PFSK-1 (cell line): Measurements from ENCODE around the gene NOL6.

ENCODE experiments used
- FOXP2 ChIP-seq: optimal IDR thresholded peaks from 2 replicates; pipeline ENCODE3; 2011; ENCODE audit warnings: borderline replicate concordance, control low read depth, inconsistent platforms; ENCODE audit not compliant: insufficient read depth; ENCODE audit errors: extremely low read length, extremely low read depth
- POLR2AphosphoS5 ChIP-seq: IDR thresholded peaks from 2 replicates; pipeline ENCODE4 v1.6.1; 2012; ENCODE audit warnings: low read depth, mild to moderate bottlenecking, control low read depth, low read length, moderate library complexity
- SIN3A ChIP-seq: IDR thresholded peaks from 2 replicates; pipeline ENCODE4 v1.6.1; 2012; ENCODE audit warnings: mild to moderate bottlenecking, low read length, moderate library complexity, borderline replicate concordance; ENCODE audit not compliant: insufficient read depth
- TAF1 ChIP-seq: IDR thresholded peaks from 2 replicates; pipeline ENCODE4 v1.6.1; 2012; ENCODE audit warnings: low read length, control low read depth, borderline replicate concordance; ENCODE audit not compliant: insufficient read depth
- TF ChIP-seq, protein P1 (sequence below), 2 experiments: IDR thresholded peaks; 2 replicates each; pipeline versions ENCODE4 v1.6.1 to v1.8.0; 2011 to 2012; ENCODE audit warnings: low read depth in 2 of 2, low read length in 2 of 2, control low read depth in 1 of 2, inconsistent platforms in 1 of 2, mild to moderate bottlenecking in 1 of 2, moderate library complexity in 1 of 2; ENCODE audit not compliant: insufficient read depth in 1 of 2

The NOL6 gene

DNA sequence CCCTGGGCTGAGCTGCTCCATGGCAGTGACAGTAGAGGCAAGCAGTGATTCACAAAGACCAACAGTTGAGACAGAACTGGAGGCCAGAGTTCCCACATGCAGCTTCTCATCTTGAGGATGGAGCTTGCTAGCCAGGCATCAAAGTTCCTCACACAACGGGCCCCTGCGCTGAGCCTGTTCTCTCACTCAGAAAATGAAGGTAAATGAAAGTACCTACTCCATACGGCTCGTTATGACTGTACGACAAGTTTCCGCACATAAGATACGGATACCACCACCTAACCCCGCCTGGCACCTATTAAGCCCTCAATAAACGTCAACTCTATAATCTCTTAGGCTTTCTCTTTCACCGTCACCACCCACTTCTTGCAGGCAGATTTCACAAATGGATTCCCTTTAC lies 12.9 kb downstream of the NOL6 start:
- TF ChIP-seq SIN3A: no peak
- TF ChIP-seq FOXP2: no peak

DNA sequence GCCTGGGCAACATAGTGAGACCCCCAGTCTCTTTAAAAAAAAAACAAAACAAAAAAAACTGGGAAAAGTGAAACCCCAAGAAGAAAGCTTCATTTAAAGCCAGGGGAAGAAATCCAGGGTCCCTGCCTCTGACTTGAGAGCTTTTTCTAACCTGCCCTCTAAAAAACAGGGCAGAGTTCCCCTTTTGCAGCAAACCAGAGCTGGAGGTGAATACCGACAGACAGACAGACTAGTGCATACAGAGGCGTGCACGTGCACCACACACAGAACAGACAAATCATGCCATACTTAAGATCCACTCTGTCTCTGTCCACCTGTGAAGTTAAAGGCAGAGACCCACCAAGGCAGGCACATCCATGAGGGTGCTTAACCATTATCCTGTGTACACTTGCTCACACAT lies 14.6 kb downstream of the NOL6 start:
- TF ChIP-seq POLR2AphosphoS5 (no peak), TAF1 (no peak), FOXP2 (no peak)
- TF ChIP-seq, protein P1, sequence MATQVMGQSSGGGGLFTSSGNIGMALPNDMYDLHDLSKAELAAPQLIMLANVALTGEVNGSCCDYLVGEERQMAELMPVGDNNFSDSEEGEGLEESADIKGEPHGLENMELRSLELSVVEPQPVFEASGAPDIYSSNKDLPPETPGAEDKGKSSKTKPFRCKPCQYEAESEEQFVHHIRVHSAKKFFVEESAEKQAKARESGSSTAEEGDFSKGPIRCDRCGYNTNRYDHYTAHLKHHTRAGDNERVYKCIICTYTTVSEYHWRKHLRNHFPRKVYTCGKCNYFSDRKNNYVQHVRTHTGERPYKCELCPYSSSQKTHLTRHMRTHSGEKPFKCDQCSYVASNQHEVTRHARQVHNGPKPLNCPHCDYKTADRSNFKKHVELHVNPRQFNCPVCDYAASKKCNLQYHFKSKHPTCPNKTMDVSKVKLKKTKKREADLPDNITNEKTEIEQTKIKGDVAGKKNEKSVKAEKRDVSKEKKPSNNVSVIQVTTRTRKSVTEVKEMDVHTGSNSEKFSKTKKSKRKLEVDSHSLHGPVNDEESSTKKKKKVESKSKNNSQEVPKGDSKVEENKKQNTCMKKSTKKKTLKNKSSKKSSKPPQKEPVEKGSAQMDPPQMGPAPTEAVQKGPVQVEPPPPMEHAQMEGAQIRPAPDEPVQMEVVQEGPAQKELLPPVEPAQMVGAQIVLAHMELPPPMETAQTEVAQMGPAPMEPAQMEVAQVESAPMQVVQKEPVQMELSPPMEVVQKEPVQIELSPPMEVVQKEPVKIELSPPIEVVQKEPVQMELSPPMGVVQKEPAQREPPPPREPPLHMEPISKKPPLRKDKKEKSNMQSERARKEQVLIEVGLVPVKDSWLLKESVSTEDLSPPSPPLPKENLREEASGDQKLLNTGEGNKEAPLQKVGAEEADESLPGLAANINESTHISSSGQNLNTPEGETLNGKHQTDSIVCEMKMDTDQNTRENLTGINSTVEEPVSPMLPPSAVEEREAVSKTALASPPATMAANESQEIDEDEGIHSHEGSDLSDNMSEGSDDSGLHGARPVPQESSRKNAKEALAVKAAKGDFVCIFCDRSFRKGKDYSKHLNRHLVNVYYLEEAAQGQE (IDR thresholded peaks at IDR 0.05; ENCODE audit: insufficient read depth in 1 of 2, low read depth in 2 of 2, low read length in 2 of 2): no peak

DNA sequence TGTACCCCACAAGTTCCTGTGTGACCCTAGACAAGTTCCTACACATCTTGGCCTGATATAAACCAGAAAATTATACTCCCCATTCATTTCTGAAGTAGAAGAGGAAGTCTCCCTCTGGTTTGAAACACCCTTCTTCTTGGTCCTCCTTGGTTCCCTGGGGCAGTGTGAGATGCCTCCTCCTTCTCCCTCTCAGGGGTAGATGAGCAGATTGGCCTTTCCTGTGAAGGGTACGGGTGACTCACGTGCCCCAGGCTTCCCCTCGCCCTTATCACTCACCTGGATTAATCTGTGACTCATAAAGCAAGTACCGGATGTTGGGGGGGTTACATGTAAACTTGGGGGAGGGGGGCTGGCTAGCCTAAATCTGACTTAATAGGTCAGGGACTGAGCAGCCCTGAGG lies 15.3 kb downstream of the NOL6 start:
- TF ChIP-seq POLR2AphosphoS5 (no peak), TAF1 (no peak), SIN3A (no peak), FOXP2 (no peak)
- TF ChIP-seq, protein P1 (IDR thresholded peaks at IDR 0.05; ENCODE audit: insufficient read depth in 1 of 2, low read depth in 2 of 2, low read length in 2 of 2): no peak

DNA sequence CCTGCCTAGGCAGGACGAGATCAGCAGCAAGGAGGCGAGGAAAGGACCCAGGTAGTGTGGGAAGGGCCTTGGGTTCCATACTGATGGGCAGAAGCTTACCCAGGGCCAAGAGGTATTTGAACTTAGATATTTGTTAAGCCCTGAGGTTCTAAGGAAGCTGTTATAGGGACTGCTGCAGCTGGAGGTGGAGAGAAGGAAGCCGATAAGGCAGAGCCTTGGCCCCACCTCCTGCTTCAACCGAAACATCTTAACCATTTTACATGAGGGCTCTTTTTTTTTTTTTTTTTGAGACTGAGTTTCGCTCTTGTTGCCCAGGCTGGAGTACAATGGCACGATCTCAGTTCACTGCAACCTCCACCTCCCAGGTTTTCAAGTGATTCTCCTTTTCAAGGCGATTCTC lies 17.8 kb downstream of the NOL6 start:
- TF ChIP-seq, protein P1 (IDR thresholded peaks at IDR 0.05; ENCODE audit: insufficient read depth in 1 of 2, low read depth in 2 of 2, low read length in 2 of 2): no peak
- TF ChIP-seq FOXP2: no peak
- no peak for TF ChIP-seq POLR2AphosphoS5
- TF ChIP-seq SIN3A: no peak
- TF ChIP-seq TAF1: no peak

DNA sequence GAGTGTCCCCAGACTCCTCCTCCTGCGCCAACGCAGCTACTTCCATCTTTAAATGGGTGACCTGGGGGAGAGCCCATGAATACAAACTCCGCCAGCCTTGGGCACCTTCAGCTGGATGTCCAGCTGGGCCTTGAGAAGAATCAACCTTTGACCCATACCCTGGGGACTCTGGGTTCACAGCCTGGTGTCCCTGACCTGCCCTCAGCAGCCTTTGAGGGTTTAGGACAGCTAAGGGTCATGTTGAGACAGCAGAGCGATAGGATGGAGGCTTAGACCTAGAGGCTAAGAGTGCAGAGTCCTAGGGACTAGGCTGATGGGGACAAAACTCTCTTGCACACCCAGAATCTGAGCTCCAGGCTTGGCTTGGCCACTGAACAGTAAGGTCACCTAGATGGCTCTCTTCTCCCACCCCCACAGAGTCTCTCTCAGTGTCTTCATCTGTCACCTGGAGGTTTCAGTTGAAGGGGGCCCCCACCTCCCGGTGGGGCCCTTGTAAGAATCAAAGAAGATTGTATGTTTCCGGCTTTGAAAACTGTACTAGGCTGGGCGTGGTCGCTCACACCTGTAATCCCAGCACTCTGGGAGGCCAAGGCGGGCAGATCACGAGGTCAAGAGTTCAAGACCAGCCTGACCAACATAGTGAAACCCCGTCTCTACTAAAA lies 19.6 kb downstream of the NOL6 start:
- TF ChIP-seq TAF1 (no peak), POLR2AphosphoS5 (no peak), FOXP2 (no peak), SIN3A (no peak)
- TF ChIP-seq, protein P1 (IDR thresholded peaks at IDR 0.05; ENCODE audit: insufficient read depth in 1 of 2, low read depth in 2 of 2, low read length in 2 of 2): no peak
